ENCODE results near the gene CDK15. TPM values are rescaled to one million over a fixed set of nuclear protein-coding genes. Genes with fewer than 3 reads are reported as not detected.
A peak's percentile ranks its signal among the peaks of the same experiment; 100 is the strongest.

The CDK15 gene
- total RNA-seq, 1 donor from 2014 or later = 6.8 TPM

DNA sequence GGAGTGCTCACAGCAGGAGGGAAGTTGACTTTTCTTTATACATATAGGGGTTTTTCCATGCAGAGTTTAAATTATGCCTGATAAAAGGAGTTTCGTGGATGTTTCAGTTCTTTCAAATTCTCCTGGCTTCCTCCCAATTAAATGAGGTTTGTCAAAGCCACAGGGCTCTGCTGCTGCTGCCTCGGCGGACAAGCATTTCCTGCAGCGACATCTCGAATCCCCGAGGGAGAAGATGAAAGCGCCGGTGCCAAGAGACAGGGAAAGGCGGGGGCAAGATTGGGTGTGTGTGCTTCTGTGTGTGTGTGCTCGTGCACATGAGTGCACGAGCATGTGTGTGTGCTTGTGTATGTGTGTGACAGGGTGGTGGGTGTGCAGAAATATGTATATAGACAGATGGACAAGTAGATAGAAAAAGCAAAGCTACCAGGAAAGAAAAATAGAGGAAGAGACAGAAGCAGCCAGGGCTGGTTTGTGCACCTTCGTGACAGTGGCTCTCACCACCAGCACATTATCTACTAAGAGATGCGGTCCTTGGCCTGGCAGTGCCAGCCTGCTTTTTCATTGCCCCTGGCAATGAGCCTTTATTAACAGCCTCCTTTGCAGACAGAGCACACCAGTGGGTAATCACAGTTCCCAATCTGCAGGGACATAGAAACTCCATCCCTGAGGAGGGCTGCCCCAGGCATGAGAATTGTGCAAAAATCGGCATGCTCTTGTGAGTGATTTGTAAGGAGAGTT lies 76.2 kb downstream of the CDK15 start:
- H3K4me3 Mint-ChIP-seq = peak overlapping the region; percentile 9
- TF ChIP-seq CTCF (IDR thresholded peaks at IDR 0.05; ENCODE audit: unreplicated experiment) = no peak
- no peaks in the 10 kb centered on the region for H3K9me3 Mint-ChIP-seq
- no peak for DNase-seq (ENCODE audit: low spot score in 2 of 2, unreplicated experiment in 2 of 2)
- no peaks in the 10 kb centered on the region for H3K27me3 Mint-ChIP-seq (ENCODE audit: low read depth)
- H3K36me3 Mint-ChIP-seq = no peaks in the 10 kb centered on the region
- peak overlapping the region; percentile 83 for H3K27ac Mint-ChIP-seq
- H3K4me1 Mint-ChIP-seq = peaks cover 60% of the 10 kb centered on the region

DNA sequence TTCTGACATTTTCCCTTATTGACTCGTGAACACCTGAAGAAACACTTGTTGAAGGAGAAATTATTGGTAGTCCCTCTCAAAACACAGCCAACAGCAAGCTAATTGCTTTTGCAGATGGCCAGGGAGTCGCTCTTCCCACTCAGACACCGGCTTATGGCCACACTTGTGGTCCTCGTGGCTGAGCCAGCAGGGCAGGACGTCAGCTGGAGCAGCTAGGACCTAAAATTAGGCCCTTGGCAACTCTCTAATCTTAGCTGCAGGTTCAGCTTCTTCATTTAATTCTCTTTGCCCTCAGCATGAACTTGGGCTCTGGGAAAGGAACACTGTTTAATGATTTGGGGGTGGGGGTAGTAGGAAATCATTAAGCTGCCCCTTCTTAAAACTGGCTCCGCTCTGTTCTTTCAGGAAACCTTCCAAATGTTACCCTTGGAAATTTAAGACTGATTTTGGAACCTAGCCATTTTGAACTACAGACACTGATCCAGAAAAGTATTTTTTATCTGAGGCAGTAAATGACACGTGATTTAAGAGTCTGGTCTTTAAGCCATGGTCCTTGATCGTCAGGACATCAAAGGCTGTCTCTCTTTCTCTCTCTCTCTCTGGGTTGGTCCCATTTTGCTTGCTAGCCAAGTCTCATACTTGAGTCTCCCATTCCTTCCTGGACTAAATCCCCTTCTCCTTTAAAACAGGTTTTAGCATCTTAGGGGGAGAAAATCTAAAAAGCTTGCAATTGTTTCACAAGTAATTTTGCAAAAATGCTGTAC lies 77.5 kb downstream of the CDK15 start:
- no peaks in the 10 kb centered on the region for H3K9me3 Mint-ChIP-seq
- H3K4me3 Mint-ChIP-seq = no peak overlapping the region
- TF ChIP-seq CTCF (IDR thresholded peaks at IDR 0.05; ENCODE audit: unreplicated experiment) = no peak
- no peak for DNase-seq (ENCODE audit: low spot score in 2 of 2, unreplicated experiment in 2 of 2)
- no peaks in the 10 kb centered on the region for H3K27me3 Mint-ChIP-seq (ENCODE audit: low read depth)
- H3K36me3 Mint-ChIP-seq = no peaks in the 10 kb centered on the region
- H3K27ac Mint-ChIP-seq = peak overlapping the region; percentile 71
- peaks cover 72% of the 10 kb centered on the region for H3K4me1 Mint-ChIP-seq

DNA sequence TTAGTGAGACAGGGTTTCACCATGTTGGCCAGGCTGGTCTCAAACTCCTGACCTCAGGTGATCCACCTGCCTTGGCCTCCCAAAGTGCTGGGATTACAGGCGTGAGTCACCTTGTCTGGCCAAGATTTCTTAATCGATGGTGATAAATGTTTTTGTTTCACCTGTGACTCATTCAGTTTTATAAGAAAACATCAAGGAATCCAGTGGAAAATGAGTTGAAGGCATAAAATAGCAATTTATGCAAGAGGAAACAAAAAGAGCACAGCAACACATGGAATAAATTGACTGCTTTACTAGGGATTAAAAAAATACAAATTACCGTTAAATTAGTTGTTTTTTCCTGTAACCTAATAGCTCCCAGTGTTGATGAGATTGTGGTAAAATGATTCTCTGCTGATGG lies 80.2 kb downstream of the CDK15 start:
- Mint-ChIP-seq H3K4me1 (peaks cover 74% of the 10 kb centered on the region), H3K27me3 (ENCODE audit: low read depth) (no peaks in the 10 kb centered on the region), H3K27ac (no peak overlapping the region), H3K4me3 (no peak overlapping the region), H3K9me3 (no peaks in the 10 kb centered on the region), H3K36me3 (no peaks in the 10 kb centered on the region)
- DNase-seq (ENCODE audit: low spot score in 2 of 2, unreplicated experiment in 2 of 2) = no peak
- no peak for TF ChIP-seq CTCF (IDR thresholded peaks at IDR 0.05; ENCODE audit: unreplicated experiment)

- Mint-ChIP-seq H3K27me3 (ENCODE audit: low read depth) (no peaks in the 10 kb centered on the region), H3K27ac (peak overlapping the region; percentile 93), H3K4me1 (peaks cover 72% of the 10 kb centered on the region), H3K9me3 (no peaks in the 10 kb centered on the region), H3K36me3 (no peaks in the 10 kb centered on the region), H3K4me3 (peak overlapping the region; percentile 60)
- no peak for TF ChIP-seq CTCF (IDR thresholded peaks at IDR 0.05; ENCODE audit: unreplicated experiment)
- DNase-seq (ENCODE audit: low spot score in 2 of 2, unreplicated experiment in 2 of 2) = no peak
These were observed 81.6 kb downstream of the CDK15 start for GRCh38 chr2:201887773-201888425.

GRCh38 chr2:201888426-201888800 lies 82.1 kb downstream of the CDK15 start:
- no peaks in the 10 kb centered on the region for H3K36me3 Mint-ChIP-seq

More at GRCh38 chr2:201888426-201888800, 82.1 kb downstream of the CDK15 start:
- peak overlapping the region; percentile 93 for H3K27ac Mint-ChIP-seq
- DNase-seq (ENCODE audit: low spot score in 2 of 2, unreplicated experiment in 2 of 2) = no peak
- H3K9me3 Mint-ChIP-seq = no peaks in the 10 kb centered on the region
- H3K4me1 Mint-ChIP-seq = peaks cover 72% of the 10 kb centered on the region
- peak overlapping the region; percentile 60 for H3K4me3 Mint-ChIP-seq
- no peaks in the 10 kb centered on the region for H3K27me3 Mint-ChIP-seq (ENCODE audit: low read depth)
- TF ChIP-seq CTCF (IDR thresholded peaks at IDR 0.05; ENCODE audit: unreplicated experiment) = no peak
